HG03469 (cell line): ENCODE data around the gene ATAD3A.
"Not testable (repeated sequence)": the region's sequence is repeated elsewhere in the genome, so short reads cannot be mapped to it uniquely, and the experiment has no call there.

Source experiments
- ATAC-seq: cut with Tn5 transposase; IDR thresholded peaks from one replicate; pipeline ENCODE4 v1.9.1; 2021; ENCODE audit warnings: mild to moderate bottlenecking, moderate library complexity, moderate number of reproducible peaks; ENCODE audit not compliant: unreplicated experiment

ATAD3A gene

DNA sequence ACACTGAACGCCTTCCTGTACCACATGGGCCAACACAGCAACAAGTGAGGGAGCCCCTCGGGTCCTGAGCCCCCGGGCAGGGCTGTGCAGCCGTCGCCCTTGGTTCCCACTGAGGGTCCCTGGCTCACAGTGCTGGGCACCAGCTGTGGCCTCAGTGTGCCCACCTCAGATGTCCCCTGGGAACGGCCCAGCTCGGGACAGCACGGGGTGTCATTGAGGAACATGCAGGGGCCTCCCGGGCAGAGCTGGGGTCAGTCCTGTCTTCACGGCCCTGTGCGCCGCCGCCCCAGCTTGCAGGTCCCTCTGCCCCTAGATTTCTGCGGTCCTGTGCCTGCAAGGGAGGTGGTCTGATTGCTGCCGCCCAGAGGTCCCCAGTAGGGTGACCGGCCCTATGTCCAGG is 22.7 kb upstream of the ATAD3A start:
- ATAC-seq, result no peak

DNA sequence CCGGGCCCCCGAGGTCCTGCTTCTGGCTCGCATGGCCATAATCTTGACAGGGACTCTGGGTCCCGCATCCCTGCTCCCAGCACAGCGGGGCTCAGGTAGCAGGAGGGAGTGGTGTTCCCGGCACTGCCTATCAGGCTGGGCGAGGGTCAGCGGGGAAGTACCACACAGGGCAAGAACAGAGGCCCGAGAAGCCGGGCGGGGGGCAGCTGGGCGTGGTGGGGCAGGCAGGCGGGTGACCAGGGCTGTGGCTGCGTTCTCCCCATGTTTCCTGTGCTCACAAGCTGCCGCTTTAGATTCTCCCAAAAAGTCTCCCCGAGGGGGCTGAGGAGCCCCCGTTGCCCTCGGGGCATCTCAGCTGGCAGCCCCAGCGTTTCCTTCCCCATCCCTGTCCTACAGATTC is 22.1 kb upstream of the ATAD3A start:
- ATAC-seq, result no peak

GRCh38 chr1:1490633-1491230 is 21.2 kb upstream of the ATAD3A start:
- no peak for ATAC-seq

GRCh38 chr1:1491601-1492000 is 20.4 kb upstream of the ATAD3A start:
- ATAC-seq, result no peak

DNA sequence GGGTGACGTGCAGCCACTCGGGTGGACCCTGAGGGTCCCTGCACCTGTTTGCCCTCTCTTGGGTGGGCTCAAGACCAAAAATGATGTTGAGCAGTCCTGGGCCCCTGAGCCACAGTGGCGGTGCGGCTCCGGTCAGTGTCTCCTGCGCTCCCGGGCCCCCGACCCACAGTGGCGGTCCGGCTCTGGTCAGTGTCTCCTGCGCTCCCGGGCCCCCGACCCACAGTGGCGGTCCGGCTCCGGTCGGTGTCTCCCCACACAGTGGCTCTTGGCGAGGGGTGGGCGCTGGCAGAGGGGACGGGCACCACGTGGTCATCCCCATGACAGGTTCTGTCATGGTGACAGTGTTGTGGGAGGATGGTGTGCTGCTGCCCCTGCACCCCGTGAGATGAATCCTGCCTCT is 17.7 kb upstream of the ATAD3A start:
- not testable (repeated sequence) for ATAC-seq

DNA sequence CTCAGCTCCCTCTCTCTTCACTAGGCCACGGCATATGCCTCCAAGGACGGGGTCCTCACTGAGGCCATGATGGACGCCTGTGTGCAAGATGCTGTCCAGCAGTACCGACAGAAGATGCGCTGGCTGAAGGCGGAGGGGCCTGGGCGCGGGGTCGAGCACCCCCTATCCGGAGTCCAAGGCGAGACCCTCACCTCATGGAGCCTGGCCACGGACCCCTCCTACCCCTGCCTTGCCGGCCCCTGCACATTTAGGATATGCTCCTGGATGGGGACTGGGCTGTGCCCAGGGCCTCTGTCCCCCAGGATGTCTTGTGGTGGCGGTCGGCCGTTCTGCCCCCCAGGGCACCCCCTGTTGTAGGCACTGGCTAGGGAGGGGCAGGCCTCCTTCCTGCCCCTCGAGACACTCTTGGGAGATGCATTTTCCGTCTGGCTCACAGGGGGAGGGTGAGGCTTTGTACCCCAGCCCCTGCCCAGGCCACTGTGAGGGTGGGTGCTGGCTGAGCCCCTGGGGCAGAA is 16.4 kb upstream of the ATAD3A start:
- not testable (repeated sequence) for ATAC-seq

GRCh38 chr1:1504777-1505365 is 7.1 kb upstream of the ATAD3A start:
- ATAC-seq, result not testable (repeated sequence)

DNA sequence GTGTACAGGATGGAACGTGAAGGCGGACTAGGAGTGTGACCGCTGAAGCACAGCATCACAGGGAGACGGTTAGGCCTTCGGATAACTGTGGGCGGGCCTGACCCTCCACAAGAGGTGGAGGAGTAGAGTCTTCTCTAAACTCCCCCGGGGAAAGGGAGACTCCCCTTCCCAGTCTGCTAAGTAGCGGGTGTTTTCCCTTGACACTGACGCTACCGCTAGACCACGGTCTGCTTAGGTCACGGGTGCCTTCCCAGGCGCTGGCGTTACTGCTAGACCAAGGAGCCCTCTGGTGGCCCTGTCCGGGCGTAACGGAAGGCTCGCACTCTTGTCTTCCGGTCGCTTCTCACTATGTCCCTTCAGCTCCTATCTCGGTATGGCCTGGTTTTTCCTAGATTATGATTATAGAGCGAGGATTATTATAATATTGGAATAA is 6.6 kb upstream of the ATAD3A start:
- ATAC-seq, result not testable (repeated sequence)

- not testable (repeated sequence) for ATAC-seq
These were observed 6.2 kb upstream of the ATAD3A start for GRCh38 chr1:1505801-1506200.

DNA sequence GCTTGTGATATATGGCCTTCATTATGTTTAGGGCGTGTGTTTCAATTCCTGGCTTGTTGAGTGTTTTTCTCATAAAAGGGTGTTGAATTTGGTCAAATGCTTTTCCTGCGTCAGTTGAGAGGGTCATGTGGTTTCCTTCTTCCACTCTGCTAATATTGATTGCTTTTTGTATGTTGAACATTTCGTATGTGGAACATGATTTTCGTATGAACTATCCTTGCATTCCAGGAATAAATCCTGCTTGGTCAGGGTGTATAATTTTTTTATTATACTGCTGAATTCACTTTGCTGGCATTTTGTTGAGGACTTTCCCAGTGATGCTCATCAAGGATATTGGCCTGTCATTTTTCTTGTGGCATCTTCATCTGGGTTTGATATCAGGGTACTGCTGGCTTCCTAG is 4.7 kb upstream of the ATAD3A start:
- ATAC-seq, result no peak

DNA sequence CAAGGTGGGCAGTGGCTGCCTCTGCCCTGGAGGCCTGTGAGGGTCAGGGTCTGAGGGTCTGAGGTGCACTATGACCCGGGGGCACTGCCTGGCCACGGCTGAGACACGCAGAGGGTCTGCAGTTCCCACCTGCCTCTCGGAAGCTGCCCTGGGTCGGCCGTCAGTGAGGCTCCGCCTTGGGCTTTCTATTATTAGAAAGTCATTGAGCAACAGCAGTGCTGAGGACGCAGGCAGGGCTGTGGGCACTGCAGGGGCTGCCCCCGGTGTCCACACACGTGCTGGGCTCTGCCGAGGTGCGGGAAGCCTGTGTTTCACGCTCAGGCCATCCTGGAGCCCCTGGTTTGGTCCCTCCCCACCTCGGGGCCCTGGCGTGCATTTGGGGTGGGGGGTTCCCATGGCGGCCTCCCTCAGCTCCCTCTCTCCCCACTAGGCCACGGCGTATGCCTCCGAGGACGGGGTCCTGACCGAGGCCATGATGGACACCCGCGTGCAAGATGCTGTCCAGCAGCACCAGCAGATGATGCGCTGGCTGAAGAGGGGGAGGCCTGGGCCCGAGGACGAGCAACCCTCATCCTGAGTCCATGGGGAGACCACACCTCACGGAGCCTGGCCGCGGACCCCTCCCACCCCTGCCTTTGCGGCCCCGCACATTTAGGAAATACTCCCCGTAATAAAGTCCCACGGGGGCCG is 3.0 kb upstream of the ATAD3A start:
- not testable (repeated sequence) for ATAC-seq

DNA sequence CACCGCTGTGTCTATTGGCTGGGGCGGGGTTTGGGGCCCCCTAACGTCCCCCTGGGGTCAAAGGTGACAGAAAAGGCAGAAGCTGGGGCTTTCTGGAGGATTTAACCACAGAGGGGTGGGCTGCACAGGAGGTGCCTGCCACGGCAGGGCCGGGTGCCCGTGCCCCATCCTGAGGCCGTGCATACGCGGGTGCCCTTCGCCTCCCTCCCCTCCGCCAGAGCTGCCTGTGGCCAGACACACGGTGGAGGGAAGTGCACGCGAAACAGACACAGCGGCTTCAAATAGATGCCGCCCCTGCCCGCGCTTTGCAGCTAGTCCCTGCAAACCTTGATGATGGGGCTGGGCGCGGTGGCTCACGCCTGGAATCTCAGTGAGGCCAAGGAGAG is 2.5 kb upstream of the ATAD3A start:
- not testable (repeated sequence) for ATAC-seq

DNA sequence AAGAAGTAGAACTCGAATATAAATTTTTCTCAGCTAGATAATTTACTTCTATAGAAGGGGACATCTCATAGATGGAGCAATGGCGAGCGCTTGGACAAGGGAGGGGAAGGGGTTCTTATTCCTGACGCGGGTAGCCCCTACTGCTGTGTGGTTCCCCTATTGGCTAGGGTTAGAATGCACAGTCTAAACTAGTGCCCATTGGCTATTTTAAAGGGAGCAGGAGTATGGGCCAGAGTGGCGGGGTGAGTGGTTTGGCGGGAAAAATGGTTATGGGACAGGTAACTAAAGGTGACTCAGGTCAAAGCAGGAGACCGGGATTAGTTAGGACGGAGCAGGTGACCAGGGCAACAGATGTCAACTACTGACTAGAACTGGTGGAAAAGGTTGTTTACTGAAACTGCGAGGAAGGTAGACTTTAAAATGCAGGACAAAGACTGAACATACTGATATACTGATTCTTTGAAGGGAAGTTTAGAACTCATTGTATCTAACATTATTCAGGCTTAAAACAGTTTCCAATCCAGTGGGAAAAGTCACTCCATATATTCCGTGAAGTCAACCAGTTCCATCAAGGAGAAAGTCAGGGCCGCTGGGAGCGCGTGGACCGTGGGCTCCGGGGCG is 940 bp upstream of the ATAD3A start:
- no peak for ATAC-seq

GRCh38 chr1:1512425-1512824 is 463 bp downstream of the ATAD3A start:
- not testable (repeated sequence) for ATAC-seq

DNA sequence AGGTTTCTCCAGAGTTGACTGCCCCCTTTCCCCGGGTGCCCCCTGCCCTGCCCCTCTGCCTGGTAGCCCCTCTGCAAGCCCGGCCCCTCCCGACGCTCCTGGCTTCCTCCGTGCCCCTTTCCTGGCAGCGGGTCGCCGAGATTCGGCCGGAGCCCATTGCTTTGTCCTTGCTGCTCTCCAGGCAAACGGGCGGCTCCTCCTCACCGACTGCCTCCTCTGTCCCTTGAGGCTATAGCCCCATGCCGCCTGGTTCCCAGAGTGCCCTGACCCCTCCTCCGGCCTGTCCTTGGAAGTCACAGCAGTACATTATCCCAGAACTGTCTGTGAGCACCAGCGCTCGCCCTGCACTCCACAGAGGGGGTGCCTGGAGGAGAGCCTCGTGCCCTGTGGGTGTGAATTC is 1.7 kb downstream of the ATAD3A start:
- not testable (repeated sequence) for ATAC-seq

DNA sequence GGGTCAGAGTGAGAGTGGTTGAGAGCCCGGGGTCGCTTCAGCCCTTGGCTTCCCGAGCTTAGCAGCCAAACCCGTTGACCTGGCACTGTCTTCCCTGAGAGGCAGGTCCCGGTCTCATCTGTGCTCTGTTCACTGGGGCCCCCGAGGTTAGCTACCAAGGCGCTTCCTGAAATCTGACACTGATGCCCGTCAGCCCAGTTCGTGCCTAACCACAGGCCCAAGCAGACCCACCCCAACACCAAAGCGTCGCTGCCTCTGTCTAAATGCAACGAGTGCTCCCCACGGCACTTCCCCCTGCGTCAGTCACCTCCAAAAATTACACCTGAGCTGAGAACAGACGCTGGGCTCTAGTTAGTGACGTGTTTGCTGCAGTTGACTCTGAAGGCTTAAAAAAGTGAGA is 2.4 kb downstream of the ATAD3A start:
- ATAC-seq, result not testable (repeated sequence)

DNA sequence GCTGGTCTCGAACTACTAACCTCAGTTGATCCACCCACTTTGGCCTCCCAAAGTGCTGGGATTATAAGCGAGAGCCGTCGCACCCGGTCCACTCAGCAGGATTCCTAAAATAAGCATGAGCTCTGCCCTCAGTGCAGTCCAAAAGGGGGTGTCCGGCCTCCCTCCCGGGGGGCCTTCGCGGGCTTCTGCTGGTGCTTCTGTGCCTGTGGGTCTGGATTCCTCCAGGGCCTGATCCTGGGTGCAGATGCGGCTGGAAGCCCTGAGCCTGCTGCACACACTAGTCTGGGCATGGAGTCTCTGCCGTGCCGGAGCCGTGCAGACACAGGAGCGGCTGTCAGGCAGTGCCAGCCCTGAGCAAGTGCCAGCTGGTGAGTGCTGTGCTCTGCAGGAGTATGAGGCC is 5.0 kb downstream of the ATAD3A start:
- not testable (repeated sequence) for ATAC-seq

DNA sequence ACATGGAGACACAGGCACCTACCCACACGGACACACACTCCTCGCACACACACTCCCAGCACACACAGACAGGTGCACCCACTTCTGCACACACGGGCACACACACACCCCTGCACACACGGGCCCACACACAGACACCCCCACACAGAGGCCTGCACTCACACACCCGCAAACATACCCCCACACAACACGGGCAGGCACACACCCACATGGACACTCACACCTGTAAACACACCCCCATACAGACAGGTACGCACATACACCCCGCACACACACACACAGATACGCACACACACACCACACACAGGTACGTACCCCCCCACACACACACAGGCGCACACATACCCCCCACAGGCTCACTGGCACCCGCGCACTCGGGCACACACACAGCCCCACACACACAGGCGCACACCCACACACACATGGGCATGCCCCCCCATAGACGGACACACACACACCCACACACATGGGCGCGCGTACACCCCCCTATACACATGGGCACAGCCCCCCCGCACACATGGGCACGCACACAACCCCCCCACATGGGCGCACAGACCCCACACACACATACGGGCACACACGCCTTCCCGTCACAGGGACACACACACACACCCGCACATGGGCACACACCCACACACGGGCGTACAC is 6.1 kb downstream of the ATAD3A start:
- no peak for ATAC-seq

GRCh38 chr1:1518621-1519007 is 6.7 kb downstream of the ATAD3A start:
- ATAC-seq, result not testable (repeated sequence)

- not testable (repeated sequence) for ATAC-seq
These were observed 8.0 kb downstream of the ATAD3A start for GRCh38 chr1:1519805-1520505.
